GM20000 (cell line): ENCODE measurements around the gene BTBD2.

Experiments
- DNase-seq: peaks from one replicate; pipeline ENCODE4 v3.0.0; 2012; ENCODE audit warnings: low spot score
- TF ChIP-seq, protein P1 (sequence below): IDR thresholded peaks from 2 replicates; pipeline ENCODE4 v1.5.1; 2012; ENCODE audit warnings: mild to moderate bottlenecking, control low read depth; ENCODE audit errors: extremely low read depth, missing control alignments

Gene BTBD2

DNA sequence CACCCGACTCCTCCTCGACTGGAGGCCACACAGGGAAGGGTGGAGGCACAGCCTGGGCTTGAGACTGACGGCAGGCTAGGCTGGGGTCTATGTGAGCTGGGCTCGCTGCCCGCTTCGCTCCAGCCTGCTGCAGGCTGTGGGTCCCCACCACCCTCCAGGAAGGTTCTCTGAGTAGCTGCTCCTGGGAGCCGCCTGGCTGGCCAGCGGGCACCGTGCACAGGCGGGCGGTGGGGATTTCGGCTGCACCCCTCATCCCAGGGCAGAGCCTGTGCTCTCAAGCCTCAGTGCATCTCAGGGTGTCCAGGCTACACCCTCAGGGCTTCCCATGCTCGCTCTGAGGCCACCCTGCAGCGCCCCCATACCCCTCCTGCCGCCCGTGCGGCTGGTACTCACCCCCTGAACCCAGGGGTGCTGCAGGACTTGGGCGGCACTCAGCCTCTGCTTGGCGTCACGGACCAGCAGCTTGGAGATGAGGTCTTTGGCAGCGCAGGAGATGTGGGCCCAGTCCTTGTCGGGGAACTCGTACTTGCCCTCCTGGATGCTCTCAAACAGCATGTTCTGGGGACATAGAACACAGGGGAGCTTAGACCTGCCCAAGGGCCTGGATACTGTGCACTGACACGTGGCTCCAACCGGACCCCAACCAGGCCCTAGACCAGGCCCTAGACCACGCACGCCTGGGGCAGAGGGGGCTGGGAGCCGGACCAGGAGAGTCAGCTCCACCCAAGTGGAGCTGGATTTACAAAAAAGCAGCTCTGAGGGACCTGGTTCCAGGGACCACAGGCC, 25.3 kb upstream of the BTBD2 start:
- TF ChIP-seq, protein P1, sequence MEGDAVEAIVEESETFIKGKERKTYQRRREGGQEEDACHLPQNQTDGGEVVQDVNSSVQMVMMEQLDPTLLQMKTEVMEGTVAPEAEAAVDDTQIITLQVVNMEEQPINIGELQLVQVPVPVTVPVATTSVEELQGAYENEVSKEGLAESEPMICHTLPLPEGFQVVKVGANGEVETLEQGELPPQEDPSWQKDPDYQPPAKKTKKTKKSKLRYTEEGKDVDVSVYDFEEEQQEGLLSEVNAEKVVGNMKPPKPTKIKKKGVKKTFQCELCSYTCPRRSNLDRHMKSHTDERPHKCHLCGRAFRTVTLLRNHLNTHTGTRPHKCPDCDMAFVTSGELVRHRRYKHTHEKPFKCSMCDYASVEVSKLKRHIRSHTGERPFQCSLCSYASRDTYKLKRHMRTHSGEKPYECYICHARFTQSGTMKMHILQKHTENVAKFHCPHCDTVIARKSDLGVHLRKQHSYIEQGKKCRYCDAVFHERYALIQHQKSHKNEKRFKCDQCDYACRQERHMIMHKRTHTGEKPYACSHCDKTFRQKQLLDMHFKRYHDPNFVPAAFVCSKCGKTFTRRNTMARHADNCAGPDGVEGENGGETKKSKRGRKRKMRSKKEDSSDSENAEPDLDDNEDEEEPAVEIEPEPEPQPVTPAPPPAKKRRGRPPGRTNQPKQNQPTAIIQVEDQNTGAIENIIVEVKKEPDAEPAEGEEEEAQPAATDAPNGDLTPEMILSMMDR, result no peak
- DNase-seq, result no peak

DNA sequence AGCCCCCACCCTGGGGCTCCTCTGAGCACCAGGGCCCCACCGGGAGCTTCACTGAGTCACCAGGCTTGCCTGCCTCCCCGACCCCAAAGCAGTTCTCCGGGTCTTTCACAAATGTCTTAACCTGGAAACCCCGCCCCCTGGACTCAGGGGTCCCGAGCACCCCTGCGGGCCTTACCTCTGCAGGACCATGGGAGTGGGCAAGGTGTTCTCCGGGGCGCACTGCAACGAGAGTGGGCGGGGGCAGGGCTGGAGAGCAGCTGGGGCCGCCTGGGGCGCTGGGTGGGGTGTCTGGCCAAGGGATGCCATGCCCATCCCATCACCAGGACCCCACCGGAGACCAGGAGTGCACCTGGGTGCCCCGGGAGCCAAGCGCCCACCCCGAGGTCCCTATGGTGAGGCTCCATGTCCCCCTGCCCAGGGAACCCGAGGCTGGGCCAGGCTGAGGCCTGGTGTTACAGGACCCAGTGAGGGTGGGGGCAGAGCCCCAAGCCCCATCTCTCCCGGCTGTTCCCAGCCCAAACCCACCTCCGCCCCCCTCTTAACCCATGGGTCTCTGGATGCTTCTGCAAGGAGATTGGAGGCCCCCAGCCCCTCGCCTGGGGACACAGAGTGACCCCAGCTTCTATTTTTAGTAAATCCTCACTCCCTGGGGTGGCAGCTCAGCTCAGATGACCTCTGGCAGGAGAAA, 24.6 kb upstream of the BTBD2 start:
- TF ChIP-seq, protein P1, result no peak
- no peak for DNase-seq

DNA sequence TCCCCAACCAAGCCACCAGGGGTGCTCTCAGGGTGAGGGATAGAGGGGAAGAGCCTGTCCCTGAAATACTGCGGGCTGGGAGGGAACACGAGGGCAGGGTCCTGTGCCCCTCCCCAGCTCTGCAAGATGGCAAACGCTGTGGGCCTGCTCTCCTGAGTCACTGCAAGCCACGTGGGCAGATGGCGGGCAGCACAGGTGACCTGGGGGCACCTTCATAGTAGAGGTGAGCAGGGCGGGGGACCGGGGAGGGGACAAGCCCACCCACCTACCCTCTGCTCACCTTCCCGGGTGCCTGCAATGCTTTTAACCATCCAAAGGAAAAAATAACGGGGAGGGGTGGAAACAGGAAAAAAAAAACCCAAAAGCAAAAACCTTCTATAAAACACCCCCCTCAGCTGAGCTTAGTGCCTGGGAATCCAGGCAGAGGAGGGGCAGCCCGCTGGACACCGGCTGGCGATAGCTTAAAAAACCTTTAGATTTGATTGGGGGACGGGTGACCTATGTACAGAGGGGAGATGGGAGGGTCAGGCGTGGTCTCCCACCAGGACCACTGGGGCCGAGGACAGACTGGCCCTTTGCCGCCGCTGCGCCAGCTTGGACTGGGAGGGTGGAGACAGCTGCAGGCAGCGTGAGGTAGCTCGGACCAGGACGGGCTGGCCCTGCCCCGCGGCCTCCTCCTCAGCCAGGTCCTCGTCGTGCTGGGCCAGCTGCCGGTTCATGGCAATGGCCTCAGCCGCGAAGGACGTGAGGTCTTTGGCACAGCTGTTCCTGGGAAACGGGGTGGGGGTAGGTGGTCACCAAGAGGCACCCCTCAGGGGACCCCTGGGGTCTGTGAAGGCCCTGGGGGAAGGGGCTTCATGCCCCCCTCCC, 23.8 kb upstream of the BTBD2 start:
- TF ChIP-seq, protein P1, result no peak

GRCh38 chr19:2038284-2039088, 23.0 kb upstream of the BTBD2 start:
- DNase-seq, result no peak
- TF ChIP-seq, protein P1, result no peak

More for the DNA sequence above, 23.8 kb upstream of the BTBD2 start:
- DNase-seq, result no peak

GRCh38 chr19:2037651-2038255, 22.2 kb upstream of the BTBD2 start:
- no peak for DNase-seq
- TF ChIP-seq, protein P1, result no peak

DNA sequence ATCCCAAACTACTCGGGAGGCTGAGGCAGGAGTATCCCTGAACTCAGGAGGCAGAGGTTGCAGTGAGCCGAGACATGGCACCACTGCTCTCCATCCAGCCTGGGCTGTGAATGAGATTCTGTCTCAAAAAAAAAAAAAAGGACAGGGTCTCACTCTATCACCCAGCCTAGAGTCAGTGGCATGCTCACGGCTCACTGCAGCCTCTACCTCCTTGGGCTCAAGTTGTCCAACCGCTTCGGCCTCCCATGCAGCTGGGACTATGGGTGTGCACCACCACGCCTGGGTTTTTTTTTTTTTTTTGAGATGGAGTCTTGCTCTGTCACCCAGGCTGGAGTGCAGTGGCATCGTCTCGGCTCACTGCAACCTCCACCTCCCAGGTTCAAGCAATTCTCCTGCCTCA, 20.9 kb upstream of the BTBD2 start:
- TF ChIP-seq, protein P1, result no peak
- DNase-seq, result no peak
